WI38 (cell line): ENCODE data around the gene APBA1.

Experiments
- H3K4me3 ChIP-seq: 2 replicates; pipeline ENCODE4 v1.5.1; 2011; ENCODE audit warnings: low read depth, mild to moderate bottlenecking, control low read depth, low read length
- TF ChIP-seq, protein P1 (sequence below): IDR thresholded peaks from 2 replicates; pipeline ENCODE4 v1.5.1; 2012; ENCODE audit warnings: low read depth, mild to moderate bottlenecking, control low read depth, low read length

The APBA1 gene

DNA sequence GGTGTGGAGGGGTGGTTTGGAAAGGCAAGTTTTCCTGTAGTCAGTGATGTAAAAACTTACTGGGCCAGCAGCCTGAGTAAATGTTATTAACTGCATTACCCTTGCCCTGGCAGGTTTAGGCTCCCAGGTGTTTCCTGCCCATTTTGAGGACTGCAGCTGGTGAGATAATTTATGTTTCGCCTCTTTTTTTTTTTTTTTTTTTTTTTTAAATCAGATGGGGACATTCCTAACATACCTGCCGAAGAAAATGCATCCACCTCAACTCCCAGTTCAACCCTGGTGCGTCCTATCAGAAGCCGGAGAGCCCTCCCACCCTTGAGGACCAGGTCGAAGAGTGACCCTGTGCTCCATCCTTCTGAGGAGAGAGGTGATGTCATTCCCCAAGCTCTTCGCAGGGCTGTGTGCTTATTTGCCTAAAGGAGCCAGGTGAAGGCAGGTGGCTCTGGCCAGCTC lies 286.6 kb downstream of the APBA1 start:
- TF ChIP-seq, protein P1, sequence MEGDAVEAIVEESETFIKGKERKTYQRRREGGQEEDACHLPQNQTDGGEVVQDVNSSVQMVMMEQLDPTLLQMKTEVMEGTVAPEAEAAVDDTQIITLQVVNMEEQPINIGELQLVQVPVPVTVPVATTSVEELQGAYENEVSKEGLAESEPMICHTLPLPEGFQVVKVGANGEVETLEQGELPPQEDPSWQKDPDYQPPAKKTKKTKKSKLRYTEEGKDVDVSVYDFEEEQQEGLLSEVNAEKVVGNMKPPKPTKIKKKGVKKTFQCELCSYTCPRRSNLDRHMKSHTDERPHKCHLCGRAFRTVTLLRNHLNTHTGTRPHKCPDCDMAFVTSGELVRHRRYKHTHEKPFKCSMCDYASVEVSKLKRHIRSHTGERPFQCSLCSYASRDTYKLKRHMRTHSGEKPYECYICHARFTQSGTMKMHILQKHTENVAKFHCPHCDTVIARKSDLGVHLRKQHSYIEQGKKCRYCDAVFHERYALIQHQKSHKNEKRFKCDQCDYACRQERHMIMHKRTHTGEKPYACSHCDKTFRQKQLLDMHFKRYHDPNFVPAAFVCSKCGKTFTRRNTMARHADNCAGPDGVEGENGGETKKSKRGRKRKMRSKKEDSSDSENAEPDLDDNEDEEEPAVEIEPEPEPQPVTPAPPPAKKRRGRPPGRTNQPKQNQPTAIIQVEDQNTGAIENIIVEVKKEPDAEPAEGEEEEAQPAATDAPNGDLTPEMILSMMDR: no peak
- H3K4me3 ChIP-seq: no peak overlapping the region

DNA sequence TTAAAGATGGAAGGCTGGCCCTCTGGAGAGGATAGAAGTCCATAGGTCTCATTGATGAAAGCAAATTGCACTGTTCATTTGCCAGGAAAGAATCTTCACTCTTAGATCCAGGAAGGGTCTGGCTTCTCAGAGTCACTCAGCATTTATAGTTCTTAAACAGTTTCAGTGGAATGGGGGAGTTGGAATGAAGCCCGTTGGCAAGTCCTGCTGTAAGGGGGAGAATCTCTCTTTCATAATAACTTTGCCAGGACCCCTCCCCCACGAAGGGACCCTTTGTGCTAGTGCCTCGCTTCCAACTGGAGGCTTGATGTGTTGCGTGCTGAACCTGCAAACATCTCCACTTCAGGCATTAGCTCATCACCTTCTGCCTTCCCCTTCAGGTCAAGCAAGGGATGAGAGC lies 290.0 kb downstream of the APBA1 start:
- TF ChIP-seq, protein P1: no peak
- no peak overlapping the region for H3K4me3 ChIP-seq

DNA sequence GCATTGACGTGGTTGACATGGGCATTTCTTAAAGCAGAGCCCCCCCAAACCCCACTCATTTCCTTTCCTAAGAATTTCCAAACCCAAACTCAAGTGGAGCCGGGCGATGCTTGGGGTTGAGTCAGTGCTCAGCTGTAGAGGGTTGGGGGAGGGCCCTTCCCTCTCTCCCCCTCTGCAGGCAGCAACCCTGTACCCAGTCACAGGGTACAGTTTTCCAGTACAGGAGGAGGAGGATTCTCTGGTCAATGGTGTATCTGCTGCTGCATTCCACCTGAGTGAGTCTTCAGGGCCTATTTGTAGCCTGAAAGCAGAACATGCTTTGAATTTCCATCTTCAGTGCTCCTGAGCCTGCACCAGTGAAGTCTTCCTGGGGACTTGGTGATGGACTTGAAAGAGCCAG lies 291.4 kb downstream of the APBA1 start:
- TF ChIP-seq, protein P1: no peak
- H3K4me3 ChIP-seq: no peak overlapping the region

DNA sequence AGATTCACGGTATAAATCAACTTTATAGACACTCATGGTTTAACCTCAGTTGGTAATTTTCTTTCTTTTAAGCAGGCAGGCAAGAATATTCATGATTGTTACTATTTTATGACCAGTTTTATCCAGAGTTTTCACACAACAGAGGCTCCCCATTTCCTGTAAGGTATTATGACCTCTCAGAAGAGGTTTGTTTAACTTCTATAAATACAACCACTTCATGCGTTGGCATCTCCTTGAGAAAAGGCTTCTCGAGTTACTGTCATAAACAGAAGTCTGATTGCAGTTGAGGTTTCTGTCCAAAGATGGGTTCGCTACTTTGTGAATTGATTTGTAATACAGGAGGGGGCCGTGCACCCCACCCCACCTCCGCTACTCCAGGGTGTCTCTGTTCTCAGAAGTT lies 291.9 kb downstream of the APBA1 start:
- TF ChIP-seq, protein P1: no peak
- H3K4me3 ChIP-seq: no peak overlapping the region

DNA sequence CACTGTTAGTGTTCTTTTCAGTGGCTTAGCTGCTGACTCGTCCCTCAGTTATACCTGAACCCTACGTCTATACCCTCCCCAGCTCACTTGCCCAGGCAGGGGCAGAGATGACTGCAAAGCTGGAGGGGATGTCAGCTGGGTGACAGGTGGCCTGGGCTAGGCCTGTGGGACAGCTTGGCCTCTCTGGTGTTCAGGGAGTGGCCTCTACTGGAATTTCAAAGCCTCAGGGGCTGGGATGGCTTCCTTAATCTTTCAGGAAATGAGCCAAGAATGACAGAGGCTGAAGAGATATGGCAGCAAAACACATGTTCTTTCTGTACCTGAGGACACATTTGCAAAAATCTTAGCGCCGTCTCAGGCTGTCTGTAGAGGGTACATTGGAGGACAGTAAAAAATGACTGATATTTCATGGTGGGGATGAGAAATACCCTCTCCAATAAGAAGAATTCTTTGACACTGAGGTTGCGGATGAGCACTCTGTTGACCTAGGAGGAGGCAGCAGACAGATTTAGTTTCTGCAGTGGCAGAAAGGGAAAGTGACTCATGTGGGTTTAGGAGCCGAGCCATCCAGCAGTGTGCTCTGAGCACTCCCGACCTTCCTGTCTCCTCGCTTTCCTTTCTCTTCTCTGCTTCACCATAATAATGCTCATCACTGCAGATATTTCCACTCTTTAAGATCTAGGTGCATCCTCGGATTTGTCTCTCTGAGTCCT lies 292.7 kb downstream of the APBA1 start:
- no peak overlapping the region for H3K4me3 ChIP-seq
- TF ChIP-seq, protein P1: no peak

DNA sequence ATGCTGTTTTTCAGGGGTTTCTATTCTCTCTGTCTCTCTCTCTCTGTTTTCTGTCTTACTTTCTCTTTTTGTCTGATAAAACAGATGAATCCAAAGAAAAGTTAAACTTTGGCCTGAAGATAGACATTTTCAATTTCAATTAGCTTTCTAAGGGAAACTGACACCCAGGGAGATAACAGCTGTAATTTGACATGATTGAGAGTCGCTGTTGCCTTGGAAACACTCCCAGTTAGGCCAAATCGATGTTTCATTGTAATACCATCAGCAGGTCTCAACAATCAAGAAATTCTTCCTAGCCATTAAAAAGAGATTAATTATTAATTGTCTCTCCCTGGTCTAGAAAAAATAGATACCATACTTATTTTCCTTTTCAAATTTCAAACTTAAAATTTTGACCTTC lies 294.2 kb downstream of the APBA1 start:
- TF ChIP-seq, protein P1: no peak
- H3K4me3 ChIP-seq: no peak overlapping the region
